Mesendoderm (in vitro differentiated cells): ENCODE results near the gene TLCD5.

Experiments used
- DNase-seq: peaks from one replicate; pipeline ENCODE4 v3.0.0; 2013
- H2AK5ac ChIP-seq: 2 replicates; pipeline ENCODE4 v1.6.1; 2013; ENCODE audit warnings: low read length, inconsistent platforms
- H2BK120ac ChIP-seq: 2 replicates; pipeline ENCODE4 v1.6.1; 2013; ENCODE audit warnings: low read depth, mild to moderate bottlenecking, low read length, moderate library complexity, mixed read lengths
- H2BK15ac ChIP-seq: replicated peaks from 2 replicates; pipeline ENCODE4 v1.6.1; 2013; ENCODE audit warnings: low read depth, mild to moderate bottlenecking, moderate library complexity
- H2BK5ac ChIP-seq: 2 replicates; pipeline ENCODE4 v1.6.1; 2013; ENCODE audit warnings: low read length, inconsistent platforms
- H3K18ac ChIP-seq: 2 replicates; pipeline ENCODE4 v1.6.1; 2013; ENCODE audit warnings: mild to moderate bottlenecking, low read length, mixed read lengths
- H3K23ac ChIP-seq: one replicate; pipeline ENCODE4 v1.6.1; 2013; ENCODE audit warnings: low read length
- H3K27ac ChIP-seq: 2 replicates; pipeline ENCODE4 v1.5.1; 2013; ENCODE audit warnings: low read depth, mild to moderate bottlenecking, inconsistent platforms, low read length, moderate library complexity
- H3K27me3 ChIP-seq: 2 replicates; pipeline ENCODE4 v1.6.1; 2013; ENCODE audit warnings: low read length, control low read depth, mild to moderate bottlenecking, inconsistent platforms; ENCODE audit not compliant: insufficient read depth, poor library complexity
- H3K36me3 ChIP-seq: 2 replicates; pipeline ENCODE4 v1.6.1; 2013; ENCODE audit warnings: low read length, inconsistent platforms; ENCODE audit not compliant: control insufficient read depth, insufficient read depth
- H3K4ac ChIP-seq: one replicate; pipeline ENCODE4 v1.6.1; 2013; ENCODE audit warnings: low read depth, mild to moderate bottlenecking, low read length, moderate library complexity
- H3K4me1 ChIP-seq: 2 replicates; pipeline ENCODE4 v1.6.1; 2013; ENCODE audit warnings: low read depth, low read length, inconsistent platforms; ENCODE audit not compliant: control insufficient read depth
- H3K4me2 ChIP-seq: 2 replicates; pipeline ENCODE4 v1.6.1; 2013; ENCODE audit warnings: low read length
- H3K4me3 ChIP-seq: 2 replicates; pipeline ENCODE4 v1.5.1; 2013; ENCODE audit warnings: mild to moderate bottlenecking, low read length
- H3K56ac ChIP-seq: one replicate; pipeline ENCODE4 v1.6.1; 2013; ENCODE audit warnings: low read length
- H3K79me1 ChIP-seq: 2 replicates; pipeline ENCODE4 v1.6.1; 2013; ENCODE audit warnings: low read length, inconsistent platforms
- H3K79me2 ChIP-seq: 2 replicates; pipeline ENCODE4 v1.6.1; 2013; ENCODE audit warnings: mild to moderate bottlenecking, low read length; ENCODE audit not compliant: control insufficient read depth, insufficient read depth
- H3K9ac ChIP-seq: 2 replicates; pipeline ENCODE4 v1.6.1; 2013; ENCODE audit warnings: low read length, inconsistent platforms
- H4K5ac ChIP-seq: one replicate; pipeline ENCODE4 v1.6.1; 2013; ENCODE audit warnings: low read length
- H4K8ac ChIP-seq: one replicate; pipeline ENCODE4 v1.6.1; 2013; ENCODE audit warnings: low read depth, mild to moderate bottlenecking, control low read depth, low read length, moderate library complexity
- WGBS: extraction: QIAGEN DNeasy Blood & Tissue Kit; methylation state at CpG from one replicate; pipeline ENCODE4 v1.1.7; 2013; ENCODE audit warnings: low lambda C conversion rate, missing lambda C conversion rate; ENCODE audit not compliant: insufficient coverage; ENCODE audit errors: extremely low coverage; 5-methylcytosine and 5-hydroxymethylcytosine counted together

Gene TLCD5

GRCh38 chr11:120363436-120363835 is 38.3 kb downstream of the TLCD5 start:
- Histone ChIP-seq H4K5ac (no peak overlapping the region), H3K79me2 (peaks cover 10% of the 10 kb centered on the region), H3K79me1 (peaks cover 8% of the 10 kb centered on the region), H3K18ac (no peak overlapping the region), H3K36me3 (no peaks in the 10 kb centered on the region), H2AK5ac (no peak overlapping the region), H3K56ac (no peak overlapping the region), H3K9ac (no peak overlapping the region), H3K23ac (no peak overlapping the region), H2BK15ac (no peak overlapping the region), H2BK5ac (no peak overlapping the region), H3K4me1 (no peaks in the 10 kb centered on the region), H3K4me2 (no peak overlapping the region), H3K27me3 (no peaks in the 10 kb centered on the region), H4K8ac (no peak overlapping the region), H3K4me3 (no peak overlapping the region), H3K27ac (no peak overlapping the region), H2BK120ac (no peak overlapping the region), H3K4ac (no peak overlapping the region)
- no peak for DNase-seq

- Histone ChIP-seq H3K4me1 (no peaks in the 10 kb centered on the region), H4K8ac (no peak overlapping the region), H3K4ac (no peak overlapping the region), H3K79me1 (peaks cover 6% of the 10 kb centered on the region), H3K18ac (no peak overlapping the region), H2BK15ac (no peak overlapping the region), H3K36me3 (no peaks in the 10 kb centered on the region), H3K56ac (no peak overlapping the region), H3K23ac (no peak overlapping the region), H2AK5ac (no peak overlapping the region), H3K4me2 (no peak overlapping the region), H4K5ac (no peak overlapping the region), H2BK5ac (no peak overlapping the region), H2BK120ac (no peak overlapping the region), H3K79me2 (peaks cover 4% of the 10 kb centered on the region), H3K27me3 (no peaks in the 10 kb centered on the region), H3K4me3 (no peak overlapping the region), H3K9ac (no peak overlapping the region), H3K27ac (no peak overlapping the region)
- DNase-seq: no peak
Measured at GRCh38 chr11:120365512-120365911, 40.4 kb downstream of the TLCD5 start.

- Histone ChIP-seq H2BK5ac (no peak overlapping the region), H3K4me1 (no peaks in the 10 kb centered on the region), H2AK5ac (no peak overlapping the region), H3K27me3 (no peaks in the 10 kb centered on the region), H3K4ac (no peak overlapping the region), H3K27ac (no peak overlapping the region), H3K9ac (no peak overlapping the region), H2BK15ac (no peak overlapping the region), H3K36me3 (no peaks in the 10 kb centered on the region), H3K4me2 (no peak overlapping the region), H2BK120ac (no peak overlapping the region), H3K18ac (no peak overlapping the region), H3K4me3 (no peak overlapping the region), H4K8ac (no peak overlapping the region), H3K23ac (no peak overlapping the region), H4K5ac (no peak overlapping the region), H3K79me2 (peaks cover 10% of the 10 kb centered on the region), H3K56ac (no peak overlapping the region), H3K79me1 (peaks cover 4% of the 10 kb centered on the region)
- no peak for DNase-seq
Measured at GRCh38 chr11:120372296-120372695, 47.2 kb downstream of the TLCD5 start.

- Histone ChIP-seq H2AK5ac (no peak overlapping the region), H3K36me3 (no peaks in the 10 kb centered on the region), H2BK5ac (no peak overlapping the region), H3K79me1 (peaks cover 6% of the 10 kb centered on the region), H3K18ac (no peak overlapping the region), H3K4me2 (no peak overlapping the region), H4K5ac (no peak overlapping the region), H3K79me2 (peaks cover 11% of the 10 kb centered on the region), H3K23ac (no peak overlapping the region), H2BK120ac (no peak overlapping the region), H3K56ac (no peak overlapping the region), H3K9ac (no peak overlapping the region), H4K8ac (no peak overlapping the region), H3K4ac (no peak overlapping the region), H3K4me3 (no peak overlapping the region), H2BK15ac (no peak overlapping the region), H3K27me3 (no peaks in the 10 kb centered on the region), H3K27ac (no peak overlapping the region), H3K4me1 (no peaks in the 10 kb centered on the region)
- WGBS: no CpG with 5 or more reads among the region's 3 CpGs
- no peak for DNase-seq
Measured at GRCh38 chr11:120375076-120375475, 50.0 kb downstream of the TLCD5 start.

GRCh38 chr11:120376547-120377182 is 51.6 kb downstream of the TLCD5 start:
- Histone ChIP-seq H2BK15ac (no peak overlapping the region), H3K23ac (no peak overlapping the region), H3K4ac (no peak overlapping the region), H3K4me2 (no peak overlapping the region), H3K56ac (no peak overlapping the region), H3K27ac (no peak overlapping the region), H4K5ac (no peak overlapping the region), H2BK120ac (no peak overlapping the region), H3K4me3 (no peak overlapping the region), H3K79me2 (peaks cover 17% of the 10 kb centered on the region), H3K36me3 (no peaks in the 10 kb centered on the region), H3K18ac (no peak overlapping the region), H2AK5ac (no peak overlapping the region), H4K8ac (no peak overlapping the region), H3K27me3 (no peaks in the 10 kb centered on the region), H3K79me1 (peaks cover 11% of the 10 kb centered on the region), H3K9ac (no peak overlapping the region), H2BK5ac (no peak overlapping the region), H3K4me1 (no peaks in the 10 kb centered on the region)
- DNase-seq: no peak
- no CpG with 5 or more reads among the region's 6 CpGs for WGBS

GRCh38 chr11:120378474-120378873 is 53.4 kb downstream of the TLCD5 start:
- Histone ChIP-seq H2BK15ac (no peak overlapping the region), H3K79me1 (peaks cover 13% of the 10 kb centered on the region), H3K27ac (no peak overlapping the region), H3K4me3 (no peak overlapping the region), H2AK5ac (no peak overlapping the region), H3K4ac (no peak overlapping the region), H4K5ac (no peak overlapping the region), H3K79me2 (peaks cover 20% of the 10 kb centered on the region), H3K36me3 (no peaks in the 10 kb centered on the region), H3K23ac (no peak overlapping the region), H4K8ac (no peak overlapping the region), H3K9ac (no peak overlapping the region), H3K27me3 (no peaks in the 10 kb centered on the region), H3K56ac (no peak overlapping the region), H2BK5ac (no peak overlapping the region), H3K18ac (no peak overlapping the region), H3K4me2 (no peak overlapping the region), H2BK120ac (no peak overlapping the region), H3K4me1 (no peaks in the 10 kb centered on the region)
- DNase-seq: no peak
- no CpG with 5 or more reads among the region's 3 CpGs for WGBS
